ENCODE data around the gene IKZF1. TPM values are rescaled to one million over a fixed set of nuclear protein-coding genes. Genes with fewer than 3 reads are reported as not detected.

IKZF1 gene
- total and polyA plus RNA-seq, 2 of the 4 experiments (the other 2 are of a cell fraction): not detected

- dilution Hi-C loops (cut with HindIII; ENCODE audit: low sequenced_read_pairs, unreplicated experiment): no loop called here
- H4K8ac ChIP-seq (ENCODE audit: low read depth in 2 of 2, low read length in 2 of 2): no peak overlapping the region
- no peak overlapping the region for H2BK15ac ChIP-seq (ENCODE audit: low read depth, low read length)
- no peak overlapping the region for H2BK20ac ChIP-seq (ENCODE audit: low read depth, low read length)
- H2BK120ac ChIP-seq (ENCODE audit: low read depth, low read length): no peak overlapping the region
- ChIA-PET POLR2A (ENCODE audit: unreplicated experiment) (no interaction called here), CTCF (no interaction called here)
- DNase-seq: no peak
- TF ChIP-seq MAFK (IDR thresholded peaks at IDR 0.05; ENCODE audit: low read depth, low read length) (no peak), FOS (IDR thresholded peaks at IDR 0.05; ENCODE audit: low read depth, low read length) (no peak)
- TF ChIP-seq, protein P1, sequence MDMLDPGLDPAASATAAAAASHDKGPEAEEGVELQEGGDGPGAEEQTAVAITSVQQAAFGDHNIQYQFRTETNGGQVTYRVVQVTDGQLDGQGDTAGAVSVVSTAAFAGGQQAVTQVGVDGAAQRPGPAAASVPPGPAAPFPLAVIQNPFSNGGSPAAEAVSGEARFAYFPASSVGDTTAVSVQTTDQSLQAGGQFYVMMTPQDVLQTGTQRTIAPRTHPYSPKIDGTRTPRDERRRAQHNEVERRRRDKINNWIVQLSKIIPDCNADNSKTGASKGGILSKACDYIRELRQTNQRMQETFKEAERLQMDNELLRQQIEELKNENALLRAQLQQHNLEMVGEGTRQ (IDR thresholded peaks at IDR 0.05; ENCODE audit: low read depth, low read length): no peak
- H3K4me1 ChIP-seq (ENCODE audit: control insufficient read depth, insufficient read depth, low read length): no peaks in the 10 kb centered on the region
- H2AK9ac ChIP-seq (replicated peaks; ENCODE audit: low read depth, low read length, poor library complexity): no peak overlapping the region
- no peak for ATAC-seq (ENCODE audit: low read depth)
- H3K18ac ChIP-seq (ENCODE audit: low read depth, low read length): no peak overlapping the region
- intact Hi-C loops (cut with micrococcal nuclease): no loop called here
- no peak overlapping the region for H2BK5ac ChIP-seq (ENCODE audit: low read depth, low read length, poor library complexity, severe bottlenecking)
- H3K23ac ChIP-seq (ENCODE audit: low read depth, low read length): no peak overlapping the region
- H3K4me3 ChIP-seq (ENCODE audit: insufficient read depth, low read depth, low read length): no peak overlapping the region
- H2AK5ac ChIP-seq (ENCODE audit: low read depth, low read length): no peak overlapping the region
- H4K5ac ChIP-seq (ENCODE audit: low read depth, low read length): no peak overlapping the region
- no peaks in the 10 kb centered on the region for H3K9me3 ChIP-seq (ENCODE audit: control insufficient read depth, insufficient read depth, low read length)
- in situ Hi-C loops (cut with MboI; ENCODE audit: low sequenced_read_pairs): no loop called here
- H3K4me2 ChIP-seq (ENCODE audit: low read depth, low read length): no peak overlapping the region
- H3K4ac ChIP-seq (ENCODE audit: low read depth, low read length): no peak overlapping the region
- H4K20me1 ChIP-seq (ENCODE audit: insufficient read depth, low read length): no peaks in the 10 kb centered on the region
- no peak overlapping the region for H2AFZ ChIP-seq (replicated peaks; ENCODE audit: low read length, poor library complexity)
- no CpG with 5 or more reads among the region's 10 CpGs for WGBS, 2 experiments (ENCODE audit: extremely low coverage in 2 of 2, insufficient read length in 1 of 2)
- H3K9me1 ChIP-seq (ENCODE audit: insufficient read depth, low read length): no peaks in the 10 kb centered on the region
- H3K27me3 ChIP-seq (ENCODE audit: control insufficient read depth, insufficient read depth, low read length): peaks cover 4% of the 10 kb centered on the region
- H3K27ac ChIP-seq (ENCODE audit: insufficient read depth, low read length): no peak overlapping the region
- H3K56ac ChIP-seq (ENCODE audit: extremely low read depth, insufficient read depth, low read length): no peak overlapping the region
- H4K91ac ChIP-seq (ENCODE audit: insufficient read depth, low read depth, low read length): no peak overlapping the region
- H3K9ac ChIP-seq (ENCODE audit: low read depth, low read length): no peak overlapping the region
- H3K14ac ChIP-seq (replicated peaks; ENCODE audit: low read depth, low read length): no peak overlapping the region
- H3K79me1 ChIP-seq (ENCODE audit: low read depth in 1 of 2, low read length in 2 of 2): no peaks in the 10 kb centered on the region
- H3K36me3 ChIP-seq (ENCODE audit: control insufficient read depth, insufficient read depth, low read length): no peaks in the 10 kb centered on the region
- no TSS peak for BruUV-seq (replicated peaks)
Observed at GRCh38 chr7:50312250-50313162, 8.0 kb downstream of the IKZF1 start.
